Ecto neural progenitor cell (in vitro differentiated cells): ENCODE measurements around the gene ALG1L2.
"Not testable (repeated sequence)": the region's sequence is repeated elsewhere in the genome, so short reads cannot be mapped to it uniquely, and the experiment has no call there.

Experiments used
- DNase-seq: peaks from one replicate; pipeline ENCODE4 v3.0.0-alpha.2; 2018; ENCODE audit warnings: low spot score

Gene ALG1L2

DNA sequence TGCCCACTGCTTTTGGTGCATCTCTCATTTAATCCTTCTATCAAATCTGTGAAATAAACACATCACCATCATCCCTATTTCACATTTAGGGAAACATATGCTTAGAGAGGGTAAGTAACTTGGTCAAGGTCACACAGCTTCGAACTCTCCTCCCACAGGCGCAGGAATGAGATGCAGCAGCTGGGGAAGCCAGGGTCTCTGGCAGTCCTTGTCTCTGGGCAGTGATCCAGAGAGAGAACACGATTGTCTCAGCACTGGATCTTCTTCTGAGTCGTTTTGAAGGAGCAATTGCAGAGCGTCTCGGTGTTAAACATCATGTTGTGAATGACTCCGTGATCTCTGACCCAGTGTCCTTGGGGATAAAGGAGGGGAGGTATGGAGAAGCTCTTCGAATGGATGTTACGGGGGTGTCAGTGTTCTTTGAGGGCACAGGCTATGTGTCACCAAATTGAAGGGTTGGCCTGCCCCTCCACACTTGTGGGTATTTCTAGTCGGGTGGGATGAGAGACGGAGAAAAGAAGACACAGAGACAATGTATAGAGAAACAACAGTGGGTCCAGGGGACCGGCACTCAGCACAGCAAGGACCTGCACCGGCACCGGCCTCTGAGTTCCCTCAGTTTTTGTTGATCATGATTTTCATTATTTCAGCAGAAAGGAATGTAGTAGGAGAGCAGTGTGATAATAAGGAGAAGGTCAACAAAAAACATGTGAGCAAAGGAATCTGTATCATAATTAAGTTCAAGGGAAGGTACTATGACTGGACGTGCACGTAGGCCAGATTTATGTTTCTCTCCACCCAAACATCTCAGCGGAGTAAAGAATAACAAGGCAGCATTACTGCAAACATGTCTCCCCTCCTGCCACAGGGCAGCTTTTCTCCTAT, 41.5 kb downstream of the ALG1L2 start:
- DNase-seq: not testable (repeated sequence)

- not testable (repeated sequence) for DNase-seq
These were observed 43.8 kb downstream of the ALG1L2 start for GRCh38 chr3:130125406-130125805.

GRCh38 chr3:130136337-130136736, 54.7 kb downstream of the ALG1L2 start:
- DNase-seq: not testable (repeated sequence)

GRCh38 chr3:130137685-130138084, 56.1 kb downstream of the ALG1L2 start:
- not testable (repeated sequence) for DNase-seq

DNA sequence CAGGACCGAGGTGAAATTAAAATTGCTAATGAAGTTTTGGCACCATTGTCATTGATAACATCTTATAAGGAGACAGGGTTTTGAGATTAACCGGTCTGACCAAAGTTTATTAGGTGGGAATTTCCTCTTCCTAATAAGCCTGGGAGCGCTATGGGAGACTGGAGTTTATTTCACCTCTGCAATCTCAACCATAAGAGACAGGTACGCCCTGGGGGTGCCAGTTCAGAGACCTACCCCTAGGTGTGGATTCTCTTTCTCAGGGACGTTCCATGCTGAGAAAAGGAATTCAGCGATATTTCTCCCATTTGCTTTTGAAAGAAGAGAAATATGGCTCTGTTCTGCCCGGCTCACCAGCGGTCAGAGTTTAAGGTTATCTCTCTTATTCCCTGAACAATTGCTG, 57.4 kb downstream of the ALG1L2 start:
- not testable (repeated sequence) for DNase-seq

DNA sequence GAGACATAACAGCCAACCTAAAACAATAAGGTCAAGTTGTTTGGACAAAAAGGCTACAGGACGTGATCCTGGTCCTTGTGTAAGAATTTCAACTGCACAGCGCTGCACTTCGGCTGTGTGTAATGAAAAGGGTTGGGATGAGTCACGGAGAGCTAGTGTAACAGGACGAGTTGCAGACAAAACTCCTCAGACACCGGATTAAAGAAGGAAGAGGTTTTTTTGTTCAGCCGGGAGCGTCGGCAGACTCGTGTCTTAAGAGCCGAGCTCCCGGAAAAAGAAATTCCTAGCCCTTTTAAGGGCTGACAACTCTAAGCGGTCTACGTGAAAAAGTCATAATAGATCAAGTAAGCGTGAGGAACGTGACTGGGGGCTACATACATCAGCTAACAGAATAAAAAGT, 59.1 kb downstream of the ALG1L2 start:
- not testable (repeated sequence) for DNase-seq

DNA sequence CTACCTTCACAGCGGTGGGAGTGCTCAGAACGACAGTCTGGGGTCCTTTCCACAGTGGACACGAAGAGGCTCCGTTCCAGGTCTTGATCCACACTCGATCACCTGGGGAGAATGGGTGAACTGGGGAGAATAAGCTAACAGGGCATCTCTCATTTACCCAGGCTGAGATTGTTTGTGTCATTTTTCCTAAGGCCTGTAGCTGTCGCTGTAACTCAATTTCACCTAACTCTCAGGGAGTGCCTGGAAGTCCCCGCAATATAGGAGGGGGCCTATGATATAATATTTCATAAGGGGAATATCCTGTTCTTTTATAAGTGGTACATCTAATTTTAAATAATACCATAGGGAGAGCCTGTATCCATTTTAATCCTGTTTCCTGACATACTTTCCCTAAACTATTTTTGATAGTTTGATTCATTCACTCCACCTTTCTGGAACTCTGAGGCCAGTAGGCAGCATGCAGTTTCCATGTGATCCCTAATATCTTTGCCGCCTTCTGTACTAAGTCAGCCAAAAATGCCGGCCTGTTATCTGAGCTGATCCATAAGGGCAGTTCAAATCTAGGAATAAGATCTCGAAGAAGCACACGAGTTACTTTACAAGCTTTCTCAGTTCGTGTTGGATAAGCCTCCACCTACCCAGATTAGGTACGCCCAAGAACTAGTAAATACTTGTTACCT, 62.2 kb downstream of the ALG1L2 start:
- not testable (repeated sequence) for DNase-seq

GRCh38 chr3:130144328-130144650, 62.7 kb downstream of the ALG1L2 start:
- DNase-seq: not testable (repeated sequence)

- DNase-seq: not testable (repeated sequence)
These were observed 63.8 kb downstream of the ALG1L2 start for GRCh38 chr3:130145456-130145855.

DNA sequence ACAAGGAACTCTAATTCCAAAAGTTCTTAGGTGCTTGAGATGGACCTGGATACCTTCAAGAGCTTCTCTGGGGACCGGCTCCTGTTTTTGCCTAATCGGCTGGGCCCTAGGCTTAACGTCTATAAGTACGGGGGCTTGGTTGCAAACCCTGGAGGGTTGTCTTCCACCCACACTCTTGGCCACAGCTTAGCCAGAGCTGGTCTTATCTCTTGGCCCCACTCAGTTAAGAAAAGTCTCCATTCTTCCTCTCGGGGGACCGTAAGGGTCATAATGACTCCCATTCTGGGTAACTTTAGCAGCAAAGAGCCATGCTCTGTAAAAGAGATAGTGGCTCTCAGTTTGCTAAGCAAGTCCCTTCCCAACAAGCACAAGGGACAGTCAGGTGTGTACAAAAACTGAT, 64.8 kb downstream of the ALG1L2 start:
- not testable (repeated sequence) for DNase-seq
